GM21723 (cell line): ENCODE measurements around the gene JTB.

Experiments used
- ATAC-seq: cut with Tn5 transposase; IDR thresholded peaks from one replicate; pipeline ENCODE4 v1.9.1; 2021; ENCODE audit warnings: mild to moderate bottlenecking, moderate library complexity; ENCODE audit not compliant: unreplicated experiment

JTB gene

GRCh38 chr1:153956997-153957715 is 20.3 kb downstream of the JTB start:
- ATAC-seq = no peak

- ATAC-seq = no peak
These were observed 22.6 kb downstream of the JTB start for GRCh38 chr1:153954826-153955225.

- no peak for ATAC-seq
These were observed 23.6 kb downstream of the JTB start for GRCh38 chr1:153953859-153954365.

GRCh38 chr1:153951801-153952200 is 25.7 kb downstream of the JTB start:
- no peak for ATAC-seq

- ATAC-seq = no peak
These were observed 26.3 kb downstream of the JTB start for GRCh38 chr1:153951183-153951582.

GRCh38 chr1:153946622-153947241 is 30.7 kb downstream of the JTB start, which contains the start of gene DENND4B:
Gene DENND4B, minus strand, starts transcription at chr1:153946718. Its CDS starts 2,344 bp downstream, at chr1:153944374.
- ATAC-seq = peak; percentile 73

- peak; percentile 73 for ATAC-seq
These were observed 31.5 kb downstream of the JTB start for GRCh38 chr1:153945795-153946621.

- ATAC-seq = peak; percentile 11
These were observed 32.2 kb downstream of the JTB start for GRCh38 chr1:153945131-153945794.

- ATAC-seq = no peak
These were observed 32.7 kb downstream of the JTB start for GRCh38 chr1:153944827-153945117.

- no peak for ATAC-seq
These were observed 33.3 kb downstream of the JTB start for GRCh38 chr1:153944005-153944826.

- ATAC-seq = no peak
These were observed 34.5 kb downstream of the JTB start for GRCh38 chr1:153942766-153943549.

GRCh38 chr1:153941826-153942725 is 35.4 kb downstream of the JTB start:
- no peak for ATAC-seq

GRCh38 chr1:153940756-153941155 is 36.7 kb downstream of the JTB start:
- no peak for ATAC-seq

GRCh38 chr1:153939476-153939875 is 38.0 kb downstream of the JTB start:
- ATAC-seq = no peak

GRCh38 chr1:153938996-153939395 is 38.5 kb downstream of the JTB start:
- ATAC-seq = no peak

- ATAC-seq = no peak
These were observed 40.1 kb downstream of the JTB start for GRCh38 chr1:153937331-153937730.

- ATAC-seq = no peak
These were observed 41.3 kb downstream of the JTB start for GRCh38 chr1:153936011-153936802.

GRCh38 chr1:153934746-153935145 is 42.7 kb downstream of the JTB start:
- no peak for ATAC-seq
